AG10803 (cell line): Measurements from ENCODE around the gene KLHDC10.

Source experiments
- DNase-seq: peaks from one replicate; pipeline ENCODE4 v3.0.0; 2010; ENCODE audit warnings: low read depth
- H3K4me3 ChIP-seq: 2 replicates; pipeline ENCODE4 v1.5.1; 2011; ENCODE audit warnings: mild to moderate bottlenecking, low read length, control low read depth
- TF ChIP-seq, protein P1 (sequence below): conservative IDR thresholded peaks from 2 replicates; pipeline ENCODE4 v1.5.1; 2011; ENCODE audit warnings: mild to moderate bottlenecking, low read length, control low read depth, inconsistent platforms

Gene KLHDC10

DNA sequence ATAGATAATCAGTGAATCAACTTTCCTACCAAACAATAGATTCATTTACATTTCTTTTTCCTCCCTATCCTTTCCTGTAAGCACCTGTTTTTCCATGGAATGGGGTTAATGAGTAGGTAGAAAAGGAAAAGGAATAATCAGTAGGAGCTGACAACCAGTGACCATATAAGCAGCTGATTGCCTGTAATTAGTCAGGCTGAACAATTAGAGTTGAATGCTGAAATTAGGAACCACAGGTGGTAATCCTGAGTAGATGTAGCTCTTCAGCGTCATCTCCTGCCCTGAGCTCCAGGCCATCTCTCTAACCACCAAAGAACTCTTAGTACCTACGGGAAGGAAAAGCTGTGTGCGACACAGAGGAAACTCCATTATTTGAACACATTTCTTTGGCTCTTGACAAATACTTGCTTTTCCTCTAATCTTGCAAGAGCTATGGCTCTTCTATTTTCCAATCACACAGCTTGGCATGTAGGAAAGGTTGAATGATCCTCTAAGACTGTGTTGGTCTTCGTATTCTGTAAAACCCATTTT, 63.8 kb downstream of the KLHDC10 start:
- DNase-seq, result no peak
- H3K4me3 ChIP-seq, result no peak overlapping the region
- TF ChIP-seq, protein P1, sequence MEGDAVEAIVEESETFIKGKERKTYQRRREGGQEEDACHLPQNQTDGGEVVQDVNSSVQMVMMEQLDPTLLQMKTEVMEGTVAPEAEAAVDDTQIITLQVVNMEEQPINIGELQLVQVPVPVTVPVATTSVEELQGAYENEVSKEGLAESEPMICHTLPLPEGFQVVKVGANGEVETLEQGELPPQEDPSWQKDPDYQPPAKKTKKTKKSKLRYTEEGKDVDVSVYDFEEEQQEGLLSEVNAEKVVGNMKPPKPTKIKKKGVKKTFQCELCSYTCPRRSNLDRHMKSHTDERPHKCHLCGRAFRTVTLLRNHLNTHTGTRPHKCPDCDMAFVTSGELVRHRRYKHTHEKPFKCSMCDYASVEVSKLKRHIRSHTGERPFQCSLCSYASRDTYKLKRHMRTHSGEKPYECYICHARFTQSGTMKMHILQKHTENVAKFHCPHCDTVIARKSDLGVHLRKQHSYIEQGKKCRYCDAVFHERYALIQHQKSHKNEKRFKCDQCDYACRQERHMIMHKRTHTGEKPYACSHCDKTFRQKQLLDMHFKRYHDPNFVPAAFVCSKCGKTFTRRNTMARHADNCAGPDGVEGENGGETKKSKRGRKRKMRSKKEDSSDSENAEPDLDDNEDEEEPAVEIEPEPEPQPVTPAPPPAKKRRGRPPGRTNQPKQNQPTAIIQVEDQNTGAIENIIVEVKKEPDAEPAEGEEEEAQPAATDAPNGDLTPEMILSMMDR, result no peak

- no peak for DNase-seq
- no peak overlapping the region for H3K4me3 ChIP-seq
- TF ChIP-seq, protein P1, result no peak
Observed at GRCh38 chr7:130134726-130135125, 64.4 kb downstream of the KLHDC10 start.

- H3K4me3 ChIP-seq, result no peak overlapping the region
- TF ChIP-seq, protein P1, result no peak
- no peak for DNase-seq
Observed at GRCh38 chr7:130135208-130136205, 65.2 kb downstream of the KLHDC10 start.

GRCh38 chr7:130136579-130137167, 66.3 kb downstream of the KLHDC10 start:
- H3K4me3 ChIP-seq, result no peak overlapping the region
- DNase-seq, result no peak
- TF ChIP-seq, protein P1, result no peak

DNA sequence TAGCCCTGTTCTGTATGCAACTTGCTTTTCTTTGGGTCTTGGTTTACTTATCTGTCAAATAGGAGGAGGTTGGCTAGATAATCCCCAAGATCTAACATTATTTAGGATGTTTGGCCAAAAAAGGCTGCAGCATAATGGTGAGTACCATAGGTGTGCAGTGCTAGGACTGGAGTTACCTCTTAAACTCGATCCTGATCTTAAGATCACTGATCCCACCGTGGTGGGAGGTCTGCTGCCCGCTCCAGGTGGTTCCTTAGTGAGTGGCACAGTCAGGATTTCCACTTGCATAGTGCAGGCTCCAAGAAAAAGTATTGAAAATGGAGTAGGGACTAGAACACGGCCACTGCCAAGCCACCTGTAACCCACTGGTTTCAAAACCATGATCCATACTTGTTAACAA, 66.9 kb downstream of the KLHDC10 start:
- TF ChIP-seq, protein P1, result no peak
- no peak for DNase-seq

DNA sequence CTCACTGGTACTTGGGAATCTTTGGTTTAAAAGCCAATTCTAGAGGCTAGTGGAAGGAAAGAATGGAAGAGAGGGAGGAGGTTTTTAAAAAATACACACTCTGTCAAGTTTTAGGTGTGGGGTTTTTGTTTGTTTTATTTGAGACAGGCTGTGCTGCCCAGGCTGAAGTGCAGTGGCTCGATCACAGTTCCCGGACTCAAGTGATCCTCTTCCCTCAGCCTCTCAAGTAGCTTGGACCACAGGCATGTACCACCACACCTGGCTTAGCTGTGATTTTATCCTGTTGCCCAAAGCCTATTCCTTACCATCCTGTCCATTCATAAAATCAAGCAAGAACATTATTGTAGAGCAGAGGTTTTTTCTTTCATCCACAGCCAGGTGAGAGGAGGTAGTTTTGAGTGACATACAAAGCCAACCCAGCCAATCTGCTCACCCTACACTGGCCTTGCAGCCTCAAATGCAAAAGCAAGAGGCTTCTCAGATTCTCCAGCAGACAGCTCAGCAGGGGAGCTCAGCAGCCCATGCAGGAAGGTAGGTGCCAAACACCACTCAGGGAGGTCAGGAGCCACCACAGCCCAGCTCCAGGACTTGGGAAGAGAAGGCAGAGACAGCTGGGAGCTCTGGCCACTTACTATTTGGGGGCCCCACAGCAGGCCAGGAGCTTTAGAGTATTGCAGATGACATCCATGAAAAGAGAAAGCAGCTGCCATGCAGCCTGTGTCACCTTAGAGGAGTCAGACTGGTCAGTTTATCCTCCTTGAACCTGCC, 69.0 kb downstream of the KLHDC10 start:
- DNase-seq, result no peak
- TF ChIP-seq, protein P1, result no peak
- no peak overlapping the region for H3K4me3 ChIP-seq

More for the DNA sequence above, 66.9 kb downstream of the KLHDC10 start:
- no peak overlapping the region for H3K4me3 ChIP-seq
